ENCODE data around the gene SUN3.

The SUN3 gene

GRCh38 chr7:48028938-48029337 lies at the start of gene SUN3:
Gene SUN3, minus strand, starts transcription at chr7:48029107. Its CDS starts 169 bp downstream, at chr7:48028938.
- no peak for DNase-seq (ENCODE audit: low read depth in 2 of 2)

GRCh38 chr7:48078470-48078869 lies 49.6 kb upstream of the SUN3 start:
- no peak for DNase-seq (ENCODE audit: low read depth in 2 of 2)

GRCh38 chr7:48077423-48077822 lies 48.5 kb upstream of the SUN3 start:
- DNase-seq (ENCODE audit: low read depth in 2 of 2) = no peak

- DNase-seq (ENCODE audit: low read depth in 2 of 2) = no peak
Observed at GRCh38 chr7:48074204-48074654, 45.3 kb upstream of the SUN3 start.

GRCh38 chr7:48067475-48067874 lies 38.6 kb upstream of the SUN3 start:
- DNase-seq (ENCODE audit: low read depth in 2 of 2) = no peak

- DNase-seq (ENCODE audit: low read depth in 2 of 2) = no peak
Observed at GRCh38 chr7:48063985-48064384, 35.1 kb upstream of the SUN3 start.

- DNase-seq (ENCODE audit: low read depth in 2 of 2) = no peak
Observed at GRCh38 chr7:48059706-48060105, 30.8 kb upstream of the SUN3 start.

- DNase-seq (ENCODE audit: low read depth in 2 of 2) = no peak
Observed at GRCh38 chr7:48058990-48059389, 30.1 kb upstream of the SUN3 start.

- no peak for DNase-seq (ENCODE audit: low read depth in 2 of 2)
Observed at GRCh38 chr7:48053736-48054135, 24.8 kb upstream of the SUN3 start.

- no peak for DNase-seq (ENCODE audit: low read depth in 2 of 2)
Observed at GRCh38 chr7:48052748-48053147, 23.8 kb upstream of the SUN3 start.

- no peak for DNase-seq (ENCODE audit: low read depth in 2 of 2)
Observed at GRCh38 chr7:48049850-48050249, 20.9 kb upstream of the SUN3 start.

GRCh38 chr7:48048113-48048512 lies 19.2 kb upstream of the SUN3 start:
- no peak for DNase-seq (ENCODE audit: low read depth in 2 of 2)

- no peak for DNase-seq (ENCODE audit: low read depth in 2 of 2)
Observed at GRCh38 chr7:48046458-48046857, 17.6 kb upstream of the SUN3 start.

- no peak for DNase-seq (ENCODE audit: low read depth in 2 of 2)
Observed at GRCh38 chr7:48045195-48045765, 16.4 kb upstream of the SUN3 start.

GRCh38 chr7:48042636-48043035 lies 13.7 kb upstream of the SUN3 start:
- DNase-seq (ENCODE audit: low read depth in 2 of 2) = no peak

GRCh38 chr7:48042216-48042615 lies 13.3 kb upstream of the SUN3 start:
- DNase-seq (ENCODE audit: low read depth in 2 of 2) = no peak

- no peak for DNase-seq (ENCODE audit: low read depth in 2 of 2)
Observed at GRCh38 chr7:48041653-48041970, 12.7 kb upstream of the SUN3 start.

- DNase-seq (ENCODE audit: low read depth in 2 of 2) = no peak
Observed at GRCh38 chr7:48040944-48041652, 12.2 kb upstream of the SUN3 start.

- DNase-seq (ENCODE audit: low read depth in 2 of 2) = no peak
Observed at GRCh38 chr7:48038815-48039506, 10.1 kb upstream of the SUN3 start.

- DNase-seq (ENCODE audit: low read depth in 2 of 2) = no peak
Observed at GRCh38 chr7:48035967-48036478, 7.1 kb upstream of the SUN3 start.

GRCh38 chr7:48035301-48035966 lies 6.5 kb upstream of the SUN3 start, which contains the start of gene C7orf57:
Gene C7orf57, plus strand, starts transcription at chr7:48035543. Its CDS starts 766 bp downstream, at chr7:48036309.
- DNase-seq (ENCODE audit: low read depth in 2 of 2) = peak; percentile 55 to 71

GRCh38 chr7:48033922-48034321 lies 5.0 kb upstream of the SUN3 start:
- DNase-seq (ENCODE audit: low read depth in 2 of 2) = no peak
